Measurements from ENCODE around the gene ARMC9. TPM values are rescaled to one million over a fixed set of nuclear protein-coding genes. Genes with fewer than 3 reads are reported as not detected.

The ARMC9 gene
- total and polyA plus RNA-seq, 2 of the 13 experiments (the other 11 are each of a cell fraction or from before 2014, with no cell fraction given) = 9.1 to 12.8 TPM

DNA sequence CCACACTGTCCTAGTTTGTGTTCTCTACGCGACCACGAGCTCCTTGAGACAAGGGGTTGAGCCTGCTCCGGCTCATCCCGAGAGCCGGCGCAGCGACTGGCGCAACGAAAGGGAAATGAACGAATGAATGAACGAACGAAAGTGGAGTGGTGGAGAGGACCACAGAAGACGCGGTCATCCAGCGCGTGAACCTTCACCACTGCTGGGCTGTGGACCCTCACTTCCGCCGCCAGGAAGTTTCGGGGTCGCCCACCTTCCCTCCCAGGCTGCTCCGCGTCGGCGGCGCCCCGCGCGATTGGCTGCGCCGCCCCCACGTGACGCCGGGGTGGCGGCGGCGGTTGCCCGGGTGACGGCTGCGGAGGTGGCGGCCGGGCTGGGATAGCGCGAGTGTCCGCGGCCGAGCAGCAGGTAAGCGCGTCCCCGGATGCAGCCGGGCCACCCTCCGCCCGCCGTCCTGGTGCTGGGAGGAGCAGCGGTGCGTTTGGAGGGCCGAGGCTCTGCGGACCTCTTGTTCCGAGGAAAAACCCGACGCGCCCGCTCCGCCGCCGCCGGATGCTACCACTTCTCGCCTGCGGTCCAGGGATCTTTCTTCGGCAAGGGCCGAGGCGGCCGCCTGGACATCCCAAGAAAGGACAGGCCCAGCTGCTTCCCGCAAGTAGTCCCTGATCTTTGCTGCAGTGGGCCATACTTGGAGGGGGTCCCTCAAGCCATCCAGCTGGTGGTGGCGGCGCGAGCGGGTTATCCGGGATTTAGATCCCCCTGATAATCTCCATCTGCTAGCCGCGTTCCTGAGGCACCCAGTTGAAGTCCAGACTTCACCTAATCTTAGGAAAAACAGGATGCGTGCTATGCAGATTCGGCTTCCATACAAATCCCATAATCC lies at the start of gene ARMC9 (continued):
- TF ChIP-seq, protein P1, sequence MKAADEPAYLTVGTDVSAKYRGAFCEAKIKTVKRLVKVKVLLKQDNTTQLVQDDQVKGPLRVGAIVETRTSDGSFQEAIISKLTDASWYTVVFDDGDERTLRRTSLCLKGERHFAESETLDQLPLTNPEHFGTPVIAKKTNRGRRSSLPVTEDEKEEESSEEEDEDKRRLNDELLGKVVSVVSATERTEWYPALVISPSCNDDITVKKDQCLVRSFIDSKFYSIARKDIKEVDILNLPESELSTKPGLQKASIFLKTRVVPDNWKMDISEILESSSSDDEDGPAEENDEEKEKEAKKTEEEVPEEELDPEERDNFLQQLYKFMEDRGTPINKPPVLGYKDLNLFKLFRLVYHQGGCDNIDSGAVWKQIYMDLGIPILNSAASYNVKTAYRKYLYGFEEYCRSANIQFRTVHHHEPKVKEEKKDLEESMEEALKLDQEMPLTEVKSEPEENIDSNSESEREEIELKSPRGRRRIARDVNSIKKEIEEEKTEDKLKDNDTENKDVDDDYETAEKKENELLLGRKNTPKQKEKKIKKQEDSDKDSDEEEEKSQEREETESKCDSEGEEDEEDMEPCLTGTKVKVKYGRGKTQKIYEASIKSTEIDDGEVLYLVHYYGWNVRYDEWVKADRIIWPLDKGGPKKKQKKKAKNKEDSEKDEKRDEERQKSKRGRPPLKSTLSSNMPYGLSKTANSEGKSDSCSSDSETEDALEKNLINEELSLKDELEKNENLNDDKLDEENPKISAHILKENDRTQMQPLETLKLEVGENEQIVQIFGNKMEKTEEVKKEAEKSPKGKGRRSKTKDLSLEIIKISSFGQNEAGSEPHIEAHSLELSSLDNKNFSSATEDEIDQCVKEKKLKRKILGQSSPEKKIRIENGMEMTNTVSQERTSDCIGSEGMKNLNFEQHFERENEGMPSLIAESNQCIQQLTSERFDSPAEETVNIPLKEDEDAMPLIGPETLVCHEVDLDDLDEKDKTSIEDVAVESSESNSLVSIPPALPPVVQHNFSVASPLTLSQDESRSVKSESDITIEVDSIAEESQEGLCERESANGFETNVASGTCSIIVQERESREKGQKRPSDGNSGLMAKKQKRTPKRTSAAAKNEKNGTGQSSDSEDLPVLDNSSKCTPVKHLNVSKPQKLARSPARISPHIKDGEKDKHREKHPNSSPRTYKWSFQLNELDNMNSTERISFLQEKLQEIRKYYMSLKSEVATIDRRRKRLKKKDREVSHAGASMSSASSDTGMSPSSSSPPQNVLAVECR (CRISPR knock-in tag; IDR thresholded peaks at IDR 0.05; ENCODE audit: borderline replicate concordance) = peak; percentile 98
- peak; percentile 53 for TF ChIP-seq CBX1 (IDR thresholded peaks at IDR 0.05; ENCODE audit: low read depth)
- no peak for TF ChIP-seq NBN (conservative IDR thresholded peaks at IDR 0.05)
- TF ChIP-seq ZNF251 (CRISPR knock-in tag; IDR thresholded peaks at IDR 0.05) = no peak
- no peak for TF ChIP-seq FOSL2 (CRISPR knock-in tag; IDR thresholded peaks at IDR 0.05)
- TF ChIP-seq TARDBP (CRISPR knock-in tag; IDR thresholded peaks at IDR 0.05) = peak; percentile 59; the same call in 1 of the 2 replicates
- TF ChIP-seq NFIB (CRISPR knock-in tag; IDR thresholded peaks at IDR 0.05; ENCODE audit: borderline replicate concordance) = no peak
- peak; percentile 44; the same call in 1 of the 2 replicates for TF ChIP-seq NFKB2 (CRISPR knock-in tag; IDR thresholded peaks at IDR 0.05; ENCODE audit: borderline replicate concordance)
- no peak for TF ChIP-seq ZKSCAN5 (CRISPR knock-in tag; IDR thresholded peaks at IDR 0.05)
- TF ChIP-seq ZNF607 (CRISPR knock-in tag; IDR thresholded peaks at IDR 0.05; ENCODE audit: borderline replicate concordance) = 0 out of 2 replicates have a peak, but pooled peaks have one; percentile 83
- TF ChIP-seq ZNF605 (CRISPR knock-in tag; IDR thresholded peaks at IDR 0.05) = no peak
- TF ChIP-seq ZNF569 (CRISPR knock-in tag; IDR thresholded peaks at IDR 0.05; ENCODE audit: borderline replicate concordance) = no peak
- TF ChIP-seq HOXA9 (CRISPR knock-in tag; IDR thresholded peaks at IDR 0.05; ENCODE audit: borderline replicate concordance) = no peak
- no peak for TF ChIP-seq SATB2 (CRISPR knock-in tag; IDR thresholded peaks at IDR 0.05)
- TF ChIP-seq RARA (CRISPR knock-in tag; IDR thresholded peaks at IDR 0.05) = 0 out of 2 replicates have a peak, but pooled peaks have one; percentile 11
- TF ChIP-seq, protein P2, sequence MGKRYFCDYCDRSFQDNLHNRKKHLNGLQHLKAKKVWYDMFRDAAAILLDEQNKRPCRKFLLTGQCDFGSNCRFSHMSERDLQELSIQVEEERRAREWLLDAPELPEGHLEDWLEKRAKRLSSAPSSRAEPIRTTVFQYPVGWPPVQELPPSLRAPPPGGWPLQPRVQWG (CRISPR knock-in tag; IDR thresholded peaks at IDR 0.05; ENCODE audit: borderline replicate concordance, low read depth) = no peak
- TF ChIP-seq, protein P3, sequence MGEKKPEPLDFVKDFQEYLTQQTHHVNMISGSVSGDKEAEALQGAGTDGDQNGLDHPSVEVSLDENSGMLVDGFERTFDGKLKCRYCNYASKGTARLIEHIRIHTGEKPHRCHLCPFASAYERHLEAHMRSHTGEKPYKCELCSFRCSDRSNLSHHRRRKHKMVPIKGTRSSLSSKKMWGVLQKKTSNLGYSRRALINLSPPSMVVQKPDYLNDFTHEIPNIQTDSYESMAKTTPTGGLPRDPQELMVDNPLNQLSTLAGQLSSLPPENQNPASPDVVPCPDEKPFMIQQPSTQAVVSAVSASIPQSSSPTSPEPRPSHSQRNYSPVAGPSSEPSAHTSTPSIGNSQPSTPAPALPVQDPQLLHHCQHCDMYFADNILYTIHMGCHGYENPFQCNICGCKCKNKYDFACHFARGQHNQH (CRISPR knock-in tag; IDR thresholded peaks at IDR 0.05) = no peak
- TF ChIP-seq PTBP1 (IDR thresholded peaks at IDR 0.05; ENCODE audit: low read depth, low read length, poor library complexity, severe bottlenecking) = peak; percentile 2
- TF ChIP-seq FOXC1 (CRISPR knock-in tag; IDR thresholded peaks at IDR 0.05; ENCODE audit: borderline replicate concordance) = peak; percentile 36; the same call in 1 of the 2 replicates
- TF ChIP-seq SRSF4 (IDR thresholded peaks at IDR 0.05; ENCODE audit: low read depth, low read length, poor library complexity, severe bottlenecking) = no peak
- TF ChIP-seq ELF4 (CRISPR knock-in tag; IDR thresholded peaks at IDR 0.05; ENCODE audit: borderline replicate concordance) = no peak
- TF ChIP-seq, protein P4, sequence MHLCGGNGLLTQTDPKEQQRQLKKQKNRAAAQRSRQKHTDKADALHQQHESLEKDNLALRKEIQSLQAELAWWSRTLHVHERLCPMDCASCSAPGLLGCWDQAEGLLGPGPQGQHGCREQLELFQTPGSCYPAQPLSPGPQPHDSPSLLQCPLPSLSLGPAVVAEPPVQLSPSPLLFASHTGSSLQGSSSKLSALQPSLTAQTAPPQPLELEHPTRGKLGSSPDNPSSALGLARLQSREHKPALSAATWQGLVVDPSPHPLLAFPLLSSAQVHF (CRISPR knock-in tag; IDR thresholded peaks at IDR 0.05) = no peak
- TF ChIP-seq SNRNP70 (IDR thresholded peaks at IDR 0.05; ENCODE audit: low read depth, low read length) = no peak
- peak; percentile 19; the same call in 1 of the 2 replicates for TF ChIP-seq KLF6 (CRISPR knock-in tag; IDR thresholded peaks at IDR 0.05)

All from HepG2 (cell line).